SK-N-SH (cell line): Measurements from ENCODE around the gene TRIM14. TPM values are rescaled to one million over a fixed set of nuclear protein-coding genes. Genes with fewer than 3 reads are reported as not detected.

Source experiments
- CTCF ChIA-PET: fragments of 300-600, 350-600 bp; formaldehyde crosslinking; extraction: SDS; loops from one replicate; lab custom pipeline; 2021; lab: Yijun Ruan, JAX
- POLR2A ChIA-PET: fragments of 350-600 bp; sonication (Branson Sonifier 250); formaldehyde crosslinking; extraction: SDS; loops from one replicate; lab custom pipeline; 2020; ENCODE audit warnings: antibody characterized with exemption, inconsistent platforms; lab: Yijun Ruan, JAX
- DNase-seq: peaks from one replicate; pipeline ENCODE4 v3.0.0; 2012
- H2AFZ ChIP-seq: fragments of 200-600 bp; sonication (generic); 2 replicates; pipeline ENCODE4 v1.8.1; 2016; ENCODE audit warnings: antibody characterized with exemption, mild to moderate bottlenecking, low read depth
- H3F3A ChIP-seq: fragments of 200-600 bp; sonication (generic); replicated peaks from 2 replicates; pipeline ENCODE3; 2016; ENCODE audit warnings: antibody characterized with exemption, mild to moderate bottlenecking; ENCODE audit not compliant: insufficient read depth
- H3K27ac ChIP-seq, 2 experiments: fragments of 200-500 bp in 1 of 2; fragments of 200-600 bp in 1 of 2; sonication (Bioruptor generic) in 1 of 2; sonication (generic), shearing (Covaris generic) in 1 of 2; 2 replicates each; pipeline versions ENCODE4 v1.5.1 to v1.6.1; 2014 to 2016; ENCODE audit warnings: low read depth in 2 of 2, inconsistent platforms in 1 of 2, low read length in 1 of 2, mild to moderate bottlenecking in 1 of 2, mixed read lengths in 1 of 2
- H3K27me3 ChIP-seq: fragments of 200-600 bp; sonication (generic), shearing (Covaris generic); 2 replicates; pipeline ENCODE4 v1.6.1; 2016; ENCODE audit warnings: mixed run types; ENCODE audit not compliant: insufficient read depth
- H3K36me3 ChIP-seq, 2 experiments: fragments of 200-500 bp in 1 of 2; fragments of 200-600 bp in 1 of 2; sonication (Bioruptor generic) in 1 of 2; sonication (generic) in 1 of 2; replicated peaks in 1 of 2; 2 replicates each; pipeline versions ENCODE3 to v1.5.1; 2014 to 2016; ENCODE audit warnings: low read length in 1 of 2, mild to moderate bottlenecking in 1 of 2; ENCODE audit not compliant: insufficient read depth in 2 of 2, control insufficient read depth in 1 of 2
- H3K4me1 ChIP-seq, 2 experiments: fragments of 200-500 bp in 1 of 2; fragments of 200-600 bp in 1 of 2; sonication (Bioruptor generic) in 1 of 2; sonication (generic), shearing (Covaris generic) in 1 of 2; 2 replicates each; pipeline versions ENCODE4 v1.5.1 to v1.6.1; 2014 to 2016; ENCODE audit warnings: low read depth in 1 of 2, low read length in 1 of 2, mixed run types in 1 of 2; ENCODE audit not compliant: insufficient read depth in 2 of 2, control insufficient read depth in 1 of 2
- H3K4me2 ChIP-seq: fragments of 200-600 bp; sonication (generic), shearing (Covaris generic); 2 replicates; pipeline ENCODE4 v1.6.1; 2017; ENCODE audit warnings: mixed run types
- H3K4me3 ChIP-seq, 2 experiments: fragments of 200-500 bp in 1 of 2; fragments of 200-600 bp in 1 of 2; sonication (Bioruptor generic) in 1 of 2; sonication (generic), shearing (Covaris generic) in 1 of 2; 2 replicates each; pipeline versions ENCODE4 v1.5.1 to v1.8.1; 2014 to 2016; ENCODE audit warnings: low read depth in 2 of 2, inconsistent platforms in 1 of 2, low read length in 1 of 2, mild to moderate bottlenecking in 1 of 2, mixed read lengths in 1 of 2, moderate library complexity in 1 of 2
- H3K79me2 ChIP-seq: fragments of 200-600 bp; sonication (generic); 2 replicates; pipeline ENCODE4 v1.8.1; 2017; ENCODE audit warnings: mild to moderate bottlenecking; ENCODE audit not compliant: insufficient read depth
- H3K9ac ChIP-seq: fragments of 200-600 bp; sonication (generic); 2 replicates; pipeline ENCODE4 v1.6.1; 2017; ENCODE audit warnings: mixed run types
- H3K9me2 ChIP-seq: fragments of 200-600 bp; sonication (generic); 2 replicates; pipeline ENCODE4 v1.6.1; 2017; ENCODE audit warnings: mixed run types
- H3K9me3 ChIP-seq: fragments of 200-600 bp; sonication (generic); 2 replicates; pipeline ENCODE4 v1.6.1; 2017; ENCODE audit warnings: mixed run types, mild to moderate bottlenecking, moderate library complexity
- H4K20me1 ChIP-seq: fragments of 200-600 bp; sonication (generic); 2 replicates; pipeline ENCODE4 v1.6.1; 2017; ENCODE audit warnings: mild to moderate bottlenecking, mixed run types; ENCODE audit not compliant: insufficient read depth
- CHD2 ChIP-seq: fragments of 150-350 bp; IDR thresholded peaks from 2 replicates; pipeline ENCODE4 v1.6.1; 2018; ENCODE audit warnings: low read length; ENCODE audit not compliant: partially characterized antibody
- CTCF ChIP-seq: fragments of 200-600 bp; sonication (generic); IDR thresholded peaks from 2 replicates; pipeline ENCODE4 v1.6.1; 2017; ENCODE audit warnings: antibody characterized with exemption, mild to moderate bottlenecking, moderate library complexity
- ELF1 ChIP-seq: IDR thresholded peaks from 2 replicates; pipeline ENCODE4 v1.4.0; 2012
- EZH2phosphoT487 ChIP-seq: fragments of 200-600 bp; sonication (generic); IDR thresholded peaks from 2 replicates; pipeline ENCODE4 v1.6.1; 2017; ENCODE audit warnings: low read depth, mixed run types, mild to moderate bottlenecking, antibody characterized with exemption, moderate library complexity, borderline replicate concordance
- FOXJ3 ChIP-seq: sonication (generic); formaldehyde crosslinking; IDR thresholded peaks from 2 replicates; pipeline ENCODE4 v1.5.1; 2020; ENCODE audit warnings: mild to moderate bottlenecking, missing genetic modification reagents
- FOXM1 ChIP-seq: IDR thresholded peaks from 2 replicates; pipeline ENCODE4 v1.4.0; 2012; ENCODE audit warnings: low read depth, mild to moderate bottlenecking
- GABPA ChIP-seq: IDR thresholded peaks from 2 replicates; pipeline ENCODE4 v1.4.0; 2012; ENCODE audit warnings: low read depth, mild to moderate bottlenecking
- JUND ChIP-seq: IDR thresholded peaks from 2 replicates; pipeline ENCODE4 v1.4.0; 2012
- MAX ChIP-seq: IDR thresholded peaks from 2 replicates; pipeline ENCODE4 v1.4.0; 2012; ENCODE audit warnings: low read depth
- MEF2A ChIP-seq: IDR thresholded peaks from 2 replicates; pipeline ENCODE4 v1.4.0; 2012; ENCODE audit warnings: low read depth, borderline replicate concordance
- MXI1 ChIP-seq: IDR thresholded peaks from 2 replicates; pipeline ENCODE4 v1.6.1; 2012; ENCODE audit warnings: mild to moderate bottlenecking, low read depth, low read length, improper control_type of control experiment
- NFIC ChIP-seq: IDR thresholded peaks from 2 replicates; pipeline ENCODE4 v1.4.0; 2012; ENCODE audit warnings: borderline replicate concordance
- POLR2AphosphoS5 ChIP-seq: IDR thresholded peaks from 2 replicates; pipeline ENCODE4 v1.6.1; 2012; ENCODE audit warnings: low read depth, low read length
- RCOR1 ChIP-seq: fragments of 150-350 bp; IDR thresholded peaks from 2 replicates; pipeline ENCODE4 v1.6.1; 2017; ENCODE audit warnings: antibody characterized with exemption, low read length
- SIN3A ChIP-seq: IDR thresholded peaks from 2 replicates; pipeline ENCODE4 v1.6.1; 2012; ENCODE audit warnings: low read depth, mild to moderate bottlenecking, low read length, moderate library complexity, borderline replicate concordance
- SMC3 ChIP-seq: IDR thresholded peaks from 2 replicates; pipeline ENCODE4 v1.6.1; 2012; ENCODE audit warnings: low read depth, low read length, improper control_type of control experiment
- TCF12 ChIP-seq: IDR thresholded peaks from 2 replicates; pipeline ENCODE4 v1.4.0; 2012
- WGBS: methylation state at CpG from one replicate; pipeline ENCODE4 v1.1.6; 2017; ENCODE audit warnings: low lambda C conversion rate; 5-methylcytosine and 5-hydroxymethylcytosine counted together
- polyA plus RNA-seq, 3 experiments: library from polyadenylated mRNA; depleted of rRNA; stranded (reverse); fragments of >200 nt; gene quantifications; 2 replicates each; pipeline ENCODE4 v1.2.3, GENCODE V29; 2012
- TF ChIP-seq, protein P1 (sequence below): IDR thresholded peaks from 2 replicates; pipeline ENCODE4; 2012
- TF ChIP-seq, protein P2 (sequence below): fragments of 150-350 bp; IDR thresholded peaks from 2 replicates; pipeline ENCODE4 v1.6.1; 2016; ENCODE audit warnings: mild to moderate bottlenecking, low read depth, low read length

Gene TRIM14
- polyA plus RNA-seq, 1 of the 3 experiments (the other 2 are of a cell fraction), result 15.3 TPM

- no peaks in the 10 kb centered on the region for H3K79me2 ChIP-seq
- H3F3A ChIP-seq, result no peaks in the 10 kb centered on the region
- no peaks in the 10 kb centered on the region for H3K9me3 ChIP-seq
- H3K4me2 ChIP-seq, result no peak overlapping the region
- no peak overlapping the region for H2AFZ ChIP-seq
- 87% methylated on average over 2 of the region's 2 CpGs for WGBS
- H3K9ac ChIP-seq, result no peak overlapping the region
- H3K27me3 ChIP-seq, result no peaks in the 10 kb centered on the region
- TF ChIP-seq CHD2 (no peak), EZH2phosphoT487 (no peak), CTCF (no peak), SMC3 (no peak), JUND (no peak), FOXJ3 (CRISPR knock-in tag) (no peak), MEF2A (no peak), MAX (no peak), MXI1 (no peak), SIN3A (no peak), FOXM1 (no peak), RCOR1 (no peak), NFIC (no peak), POLR2AphosphoS5 (no peak), ELF1 (no peak), TCF12 (no peak), GABPA (no peak)
- TF ChIP-seq, protein P1, sequence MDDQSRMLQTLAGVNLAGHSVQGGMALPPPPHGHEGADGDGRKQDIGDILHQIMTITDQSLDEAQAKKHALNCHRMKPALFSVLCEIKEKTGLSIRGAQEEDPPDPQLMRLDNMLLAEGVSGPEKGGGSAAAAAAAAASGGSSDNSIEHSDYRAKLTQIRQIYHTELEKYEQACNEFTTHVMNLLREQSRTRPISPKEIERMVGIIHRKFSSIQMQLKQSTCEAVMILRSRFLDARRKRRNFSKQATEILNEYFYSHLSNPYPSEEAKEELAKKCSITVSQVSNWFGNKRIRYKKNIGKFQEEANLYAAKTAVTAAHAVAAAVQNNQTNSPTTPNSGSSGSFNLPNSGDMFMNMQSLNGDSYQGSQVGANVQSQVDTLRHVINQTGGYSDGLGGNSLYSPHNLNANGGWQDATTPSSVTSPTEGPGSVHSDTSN, result no peak
- TF ChIP-seq, protein P2, sequence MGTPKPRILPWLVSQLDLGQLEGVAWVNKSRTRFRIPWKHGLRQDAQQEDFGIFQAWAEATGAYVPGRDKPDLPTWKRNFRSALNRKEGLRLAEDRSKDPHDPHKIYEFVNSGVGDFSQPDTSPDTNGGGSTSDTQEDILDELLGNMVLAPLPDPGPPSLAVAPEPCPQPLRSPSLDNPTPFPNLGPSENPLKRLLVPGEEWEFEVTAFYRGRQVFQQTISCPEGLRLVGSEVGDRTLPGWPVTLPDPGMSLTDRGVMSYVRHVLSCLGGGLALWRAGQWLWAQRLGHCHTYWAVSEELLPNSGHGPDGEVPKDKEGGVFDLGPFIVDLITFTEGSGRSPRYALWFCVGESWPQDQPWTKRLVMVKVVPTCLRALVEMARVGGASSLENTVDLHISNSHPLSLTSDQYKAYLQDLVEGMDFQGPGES, result no peak
- TF ChIP-seq, all 33 proteins: peak for 0
- H3K9me2 ChIP-seq, result no peaks in the 10 kb centered on the region
- H4K20me1 ChIP-seq, result no peaks in the 10 kb centered on the region
- CTCF ChIA-PET, result interaction anchor here (0.6 to 1.9 kb wide), 2 partner anchors 12 to 95 kb away, joined by 3 to 5 read pairs; no protein-coding TSS in a partner anchor
- no peak for DNase-seq
- POLR2A ChIA-PET, result no interaction called here
- H3K4me3 ChIP-seq, result no peak overlapping the region
- H3K36me3 ChIP-seq, result no peaks in the 10 kb centered on the region
- H3K4me1 ChIP-seq, result peaks cover 0 to 26% of the 10 kb centered on the region in 2 experiments; a peak in 1 of 4 replicates
- no peak overlapping the region for H3K27ac ChIP-seq
Measured at GRCh38 chr9:98147582-98147981, 28.6 kb upstream of the TRIM14 start.
